ENCODE data around the gene PHF23. TPM values are rescaled to one million over a fixed set of nuclear protein-coding genes. Genes with fewer than 3 reads are reported as not detected.

The PHF23 gene
- total and polyA plus RNA-seq, 9 of the 15 experiments (the other 6 are each of a cell fraction or from before 2014, with no cell fraction given), result 7.4 to 87.5 (median 33.7) TPM

GRCh38 chr17:7246779-7247178, 7.5 kb upstream of the PHF23 start:
- ATAC-seq (no peak), FAIRE-seq (no peak), DNase-seq (ENCODE audit: extremely low read depth in 1 of 4, low spot score in 3 of 4) (no peak)
- Histone ChIP-seq H3K4me2 (ENCODE audit: insufficient read depth, low read length) (no peak overlapping the region), H3K9me1 (ENCODE audit: control insufficient read depth, insufficient read depth, low read length) (no peaks in the 10 kb centered on the region), H3K4me1 (replicated peaks in 1 of 2; ENCODE audit: control insufficient read depth in 2 of 2, insufficient read depth in 2 of 2, low read length in 2 of 2) (peaks cover 11 to 31% of the 10 kb centered on the region in 2 experiments; a peak in 4 of 5 replicates), H3K9me3 (replicated peaks; ENCODE audit: control insufficient read depth, insufficient read depth, low read depth, low read length) (no peaks in the 10 kb centered on the region), H3K4me3 (no peak overlapping the region), H3K79me2 (ENCODE audit: control insufficient read depth, insufficient read depth, low read length) (peaks cover 47% of the 10 kb centered on the region), H3K36me3 (ENCODE audit: control insufficient read depth, insufficient read depth, low read length) (peaks cover 46% of the 10 kb centered on the region), H4K20me1 (replicated peaks; ENCODE audit: control insufficient read depth, insufficient read depth, low read length) (no peaks in the 10 kb centered on the region), H3K27me3 (ENCODE audit: control insufficient read depth in 2 of 2, insufficient read depth in 2 of 2, low read length in 2 of 2) (no peaks in the 10 kb centered on the region), H3K9ac (ENCODE audit: insufficient read depth in 1 of 2, low read depth in 2 of 2, low read length in 2 of 2) (no peak overlapping the region), H3K27ac (ENCODE audit: extremely low read depth, low read depth, low read length) (no peak overlapping the region), H2AFZ (ENCODE audit: low read depth, low read length) (no peak overlapping the region)
- no TSS peak for BruUV-seq (replicated peaks)
- in situ Hi-C loops (cut with MboI), result no loop called here
- 82% methylated on average over 4 of the region's 5 CpGs for WGBS (ENCODE audit: insufficient coverage, low coverage, missing lambda C conversion rate)
- intact Hi-C loops (cut with micrococcal nuclease), result no loop called here
- CTCF ChIA-PET (ENCODE audit: low intra/inter-chr PET ratio), result no interaction called here
- POLR2A ChIA-PET, result no interaction called here
- no peak for TF ChIP-seq JUN (IDR thresholded peaks at IDR 0.05; ENCODE audit: borderline replicate concordance, low read depth, low read length)
- no peak for TF ChIP-seq JUN (CRISPR knock-in tag; IDR thresholded peaks at IDR 0.05; ENCODE audit: borderline replicate concordance)
- TF ChIP-seq HMG20B (CRISPR knock-in tag; IDR thresholded peaks at IDR 0.05), result no peak
- no peak for TF ChIP-seq CUX1 (CRISPR knock-in tag; IDR thresholded peaks at IDR 0.05)
- TF ChIP-seq SMAD1 (IDR thresholded peaks at IDR 0.05; ENCODE audit: low read depth, low read length, partially characterized antibody), result no peak
- no peak for TF ChIP-seq C11orf30 (IDR thresholded peaks at IDR 0.05; ENCODE audit: low read depth)
- no peak for TF ChIP-seq TCF15 (CRISPR knock-in tag; IDR thresholded peaks at IDR 0.05)
- no peak for TF ChIP-seq TSC22D4 (tag; IDR thresholded peaks at IDR 0.05)
- no peak for TF ChIP-seq THRAP3 (IDR thresholded peaks at IDR 0.05; ENCODE audit: borderline replicate concordance)
- no peak for TF ChIP-seq ELF1 (tag; IDR thresholded peaks at IDR 0.05)
- TF ChIP-seq BHLHE40 (IDR thresholded peaks at IDR 0.05; ENCODE audit: low read length), result no peak
- no peak for TF ChIP-seq MYNN (IDR thresholded peaks at IDR 0.05)
- no peak for TF ChIP-seq MYNN (CRISPR knock-in tag; IDR thresholded peaks at IDR 0.05)
- TF ChIP-seq ZNF444 (CRISPR knock-in tag; IDR thresholded peaks at IDR 0.05), result no peak
- TF ChIP-seq BCOR (IDR thresholded peaks at IDR 0.05), result no peak
- no peak for TF ChIP-seq SUPT5H (IDR thresholded peaks at IDR 0.05)
- TF ChIP-seq ZNF174 (CRISPR knock-in tag; IDR thresholded peaks at IDR 0.05), result no peak
- no peak for TF ChIP-seq ZNF280B (CRISPR knock-in tag; IDR thresholded peaks at IDR 0.05)
- no peak for TF ChIP-seq STAT5A (IDR thresholded peaks at IDR 0.05; ENCODE audit: borderline replicate concordance, low read length)
- no peak for TF ChIP-seq PCBP1 (IDR thresholded peaks at IDR 0.05; ENCODE audit: low read depth, low read length, poor library complexity, severe bottlenecking)

Measured in K562 (cell line).